ENCODE results near the gene XPO1.

GRCh38 chr2:61470965-61471904, 66.9 kb downstream of the XPO1 start, which contains the start of gene USP34:
- TF ChIP-seq CTCF (IDR thresholded peaks at IDR 0.05): peak in 2 of 5 experiments; percentile 41 to 46
- TF ChIP-seq POLR2A (IDR thresholded peaks at IDR 0.05): peak; percentile 89

Measured in transverse colon (tissue), 3 donors.